T-helper 2 cell treated with Interferon-gamma antibody and Interleukin-4, amounts not matched to agents 5 μg/mL and 100 μg/mL, for 36 hours (primary cell): ENCODE measurements around the gene TMEM163.
A peak's percentile ranks its signal among the peaks of the same experiment; 100 is the strongest.
"Not testable (repeated sequence)": the region's sequence is repeated elsewhere in the genome, so short reads cannot be mapped to it uniquely, and the experiment has no call there.

Source experiments
- DNase-seq: peaks from one replicate; pipeline ENCODE4 v3.0.0; 2021; ENCODE audit warnings: low spot score
- H3K27ac Mint-ChIP-seq: one replicate; pipeline ENCODE4 v1.8.0; 2021; ENCODE audit warnings: mild to moderate bottlenecking, mixed read lengths
- H3K27me3 Mint-ChIP-seq: one replicate; pipeline ENCODE4 v1.8.0; 2021; ENCODE audit warnings: low read depth, mixed read lengths
- H3K36me3 Mint-ChIP-seq: one replicate; pipeline ENCODE4 v1.8.0; 2021; ENCODE audit warnings: low read depth, mixed read lengths
- H3K4me1 Mint-ChIP-seq: one replicate; pipeline ENCODE4 v1.8.0; 2021; ENCODE audit warnings: low read depth, mixed read lengths
- H3K4me3 Mint-ChIP-seq: one replicate; pipeline ENCODE4 v1.8.0; 2022; ENCODE audit warnings: mild to moderate bottlenecking, moderate library complexity, mixed read lengths
- H3K9me3 Mint-ChIP-seq: one replicate; pipeline ENCODE4 v1.8.0; 2021; ENCODE audit warnings: mixed read lengths

The TMEM163 gene

DNA sequence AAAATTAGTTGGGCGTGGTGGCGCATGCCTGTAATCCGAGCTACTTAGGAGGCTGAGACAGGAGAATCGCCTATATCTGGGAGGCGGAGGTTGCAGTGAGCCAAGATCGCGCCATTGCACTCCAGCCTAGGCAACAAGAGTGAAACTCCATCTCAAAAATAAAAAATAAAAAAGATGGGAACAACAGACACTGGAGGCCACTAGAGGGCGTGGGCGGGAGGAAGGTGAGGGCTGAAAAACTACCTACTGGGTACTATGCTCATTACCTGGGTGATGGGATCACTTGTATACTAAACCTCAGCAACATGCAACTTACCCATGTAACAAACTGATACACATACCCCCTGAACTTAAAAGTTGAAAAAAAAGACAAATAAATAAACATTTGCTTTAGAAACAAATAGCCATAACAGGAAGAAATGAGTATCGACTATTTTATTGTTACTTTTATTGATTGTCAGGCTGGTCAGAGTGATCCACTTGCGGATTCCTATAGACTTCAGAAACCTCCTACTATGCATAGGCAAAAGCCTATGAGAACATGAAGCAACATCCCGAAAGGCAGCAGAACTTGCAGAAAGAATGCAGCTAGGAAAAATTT, 61.0 kb downstream of the TMEM163 start:
- no peak overlapping the region for H3K27ac Mint-ChIP-seq
- peaks cover 2% of the 10 kb centered on the region for H3K36me3 Mint-ChIP-seq
- H3K4me3 Mint-ChIP-seq, result no peak overlapping the region
- H3K4me1 Mint-ChIP-seq, result peaks cover 23% of the 10 kb centered on the region
- peaks cover 9% of the 10 kb centered on the region for H3K9me3 Mint-ChIP-seq
- DNase-seq, result no peak
- H3K27me3 Mint-ChIP-seq, result peaks cover 5% of the 10 kb centered on the region

DNA sequence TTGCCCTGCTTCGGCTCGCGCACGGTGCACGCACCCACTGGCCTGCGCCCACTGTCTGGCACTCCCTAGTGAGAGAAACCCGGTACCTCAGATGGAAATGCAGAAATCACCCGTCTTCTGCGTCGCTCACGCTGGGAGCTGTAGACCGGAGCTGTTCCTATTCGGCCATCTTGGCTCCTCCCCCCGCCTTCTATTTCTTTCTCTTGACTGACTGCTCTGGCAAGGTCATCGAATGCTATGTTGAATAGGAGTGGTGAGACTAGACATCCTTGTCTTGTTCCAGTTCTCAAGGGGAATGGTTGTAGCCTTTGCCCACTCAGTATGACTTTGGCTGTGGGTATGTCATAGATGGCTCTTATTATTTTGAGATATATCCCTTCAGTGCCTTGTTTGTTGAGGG, 62.4 kb downstream of the TMEM163 start:
- not testable (repeated sequence) for H3K9me3 Mint-ChIP-seq, H3K27me3 Mint-ChIP-seq, H3K27ac Mint-ChIP-seq, H3K36me3 Mint-ChIP-seq, DNase-seq
- Mint-ChIP-seq H3K4me1 (peaks cover 23% of the 10 kb centered on the region), H3K4me3 (peak overlapping the region; percentile 32)

DNA sequence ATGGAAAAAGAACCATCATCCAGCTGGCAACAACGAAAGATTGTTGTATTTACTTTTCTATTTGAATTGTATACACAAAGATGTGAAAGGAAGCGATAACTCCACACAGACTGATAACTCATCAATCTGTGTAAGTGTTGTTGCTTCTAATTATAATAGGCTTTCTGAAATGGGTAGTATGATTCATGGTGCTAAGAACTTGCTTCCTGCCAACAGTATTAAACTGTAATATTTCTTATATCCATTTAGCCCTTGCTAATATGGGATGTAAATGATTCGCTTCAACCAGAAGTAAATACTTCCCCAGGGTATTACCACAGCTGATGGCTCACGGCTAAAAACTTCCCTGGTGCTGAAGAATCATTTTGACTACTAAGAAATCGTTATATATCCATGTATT, 70.2 kb downstream of the TMEM163 start:
- no peak for DNase-seq
- H3K9me3 Mint-ChIP-seq, result no peaks in the 10 kb centered on the region
- H3K4me1 Mint-ChIP-seq, result no peaks in the 10 kb centered on the region
- no peaks in the 10 kb centered on the region for H3K36me3 Mint-ChIP-seq
- peaks cover 4% of the 10 kb centered on the region for H3K27me3 Mint-ChIP-seq
- H3K27ac Mint-ChIP-seq, result no peak overlapping the region
- no peak overlapping the region for H3K4me3 Mint-ChIP-seq

DNA sequence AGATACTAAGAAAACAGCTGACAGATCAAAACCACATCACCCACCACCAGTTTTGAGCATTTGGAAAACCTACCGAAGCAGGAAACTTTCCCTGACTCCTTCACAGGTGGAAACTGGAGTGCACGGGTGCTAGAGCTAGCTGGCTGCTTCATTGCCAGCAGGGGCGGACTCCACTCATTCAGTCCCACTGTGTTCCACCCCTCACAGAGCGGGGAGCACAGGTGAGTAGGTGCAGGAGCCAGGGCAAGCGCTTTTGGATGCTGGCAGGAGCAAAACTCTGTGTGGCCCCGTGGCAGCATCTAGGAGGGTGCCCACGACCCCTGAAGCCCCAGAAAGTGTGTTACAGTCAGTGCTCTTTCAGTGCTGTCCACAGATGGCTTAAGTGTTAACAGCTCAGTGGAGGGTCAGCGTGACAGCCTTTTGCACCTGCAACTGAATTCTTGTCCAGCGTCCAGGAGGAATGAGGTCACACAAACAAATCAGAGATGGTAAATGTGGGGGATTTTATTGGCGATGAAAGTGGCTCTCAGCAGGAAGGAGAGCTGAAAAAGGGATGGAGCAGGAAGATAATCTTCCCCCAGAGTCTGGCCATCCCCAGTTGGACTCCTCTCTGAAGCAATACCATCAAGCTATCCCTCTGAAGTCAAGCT, 71.1 kb downstream of the TMEM163 start:
- peaks cover 9% of the 10 kb centered on the region for H3K27me3 Mint-ChIP-seq
- H3K36me3 Mint-ChIP-seq, result no peaks in the 10 kb centered on the region
- H3K9me3 Mint-ChIP-seq, result no peaks in the 10 kb centered on the region
- H3K4me3 Mint-ChIP-seq, result no peak overlapping the region
- no peak overlapping the region for H3K27ac Mint-ChIP-seq
- H3K4me1 Mint-ChIP-seq, result peaks cover 2% of the 10 kb centered on the region
- no peak for DNase-seq

DNA sequence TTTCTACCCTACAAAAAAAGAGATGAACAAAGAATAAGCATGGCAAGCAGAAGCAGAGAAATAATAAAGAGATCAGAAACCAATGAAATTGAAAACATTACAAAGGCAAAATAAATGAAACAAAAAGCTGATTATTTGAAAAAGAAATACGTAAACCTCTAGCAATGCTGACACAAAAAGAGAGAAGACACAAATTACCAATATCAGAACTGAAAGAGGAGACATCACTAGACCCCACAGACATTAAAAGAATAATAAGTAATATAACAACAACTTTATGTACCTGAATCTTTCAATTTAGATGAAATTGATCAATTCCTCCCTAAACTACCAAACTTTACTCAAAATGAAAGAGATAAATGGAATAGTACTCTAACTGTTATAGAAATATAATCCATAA, 75.9 kb downstream of the TMEM163 start:
- H3K9me3 Mint-ChIP-seq, result no peaks in the 10 kb centered on the region
- no peak overlapping the region for H3K27ac Mint-ChIP-seq
- peaks cover 29% of the 10 kb centered on the region for H3K27me3 Mint-ChIP-seq

DNA sequence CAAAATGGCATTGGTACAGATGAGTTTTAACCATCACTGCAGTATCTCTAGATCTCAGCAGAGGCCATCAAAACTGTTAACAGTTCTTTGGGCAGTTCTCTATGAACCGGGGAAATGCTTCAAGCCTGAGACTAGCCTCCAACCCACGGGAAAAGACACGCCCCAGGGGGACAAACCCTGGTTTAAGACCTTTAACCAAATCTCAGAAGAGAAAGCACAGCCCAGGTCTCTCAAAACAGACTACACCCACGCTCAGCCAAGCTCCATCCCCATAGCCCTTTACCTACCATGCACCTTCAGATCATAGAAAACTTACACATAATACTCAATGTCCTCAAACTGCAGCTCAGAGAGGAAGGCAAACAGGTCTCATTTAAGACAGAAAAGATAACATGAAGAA, 78.3 kb downstream of the TMEM163 start:
- Mint-ChIP-seq H3K36me3 (no peaks in the 10 kb centered on the region), H3K9me3 (no peaks in the 10 kb centered on the region), H3K27me3 (peaks cover 30% of the 10 kb centered on the region), H3K4me3 (no peak overlapping the region), H3K4me1 (peaks cover 2% of the 10 kb centered on the region), H3K27ac (no peak overlapping the region)
- no peak for DNase-seq

More for the DNA sequence above, 75.9 kb downstream of the TMEM163 start:
- no peak for DNase-seq
- no peaks in the 10 kb centered on the region for H3K36me3 Mint-ChIP-seq
- H3K4me3 Mint-ChIP-seq, result no peak overlapping the region
- H3K4me1 Mint-ChIP-seq, result peaks cover 2% of the 10 kb centered on the region

DNA sequence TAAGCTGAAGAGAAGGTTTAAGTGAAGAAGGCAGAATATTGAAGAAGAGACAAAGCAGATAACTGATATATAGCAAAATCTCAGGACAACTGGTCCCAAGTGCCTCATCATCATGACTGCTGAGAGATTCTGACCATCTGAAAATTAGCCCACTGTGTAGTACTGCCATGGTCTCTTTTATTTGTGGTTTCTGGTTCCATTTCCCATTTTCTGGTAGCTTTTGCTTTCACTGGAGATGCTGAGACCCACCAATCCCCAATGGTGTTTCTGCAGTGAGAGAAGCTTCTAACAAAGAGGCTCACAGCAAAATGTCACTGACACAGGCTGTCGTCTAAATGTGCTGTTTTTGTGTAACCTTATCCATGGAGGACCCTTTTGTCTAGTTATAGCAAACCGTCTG, 79.5 kb downstream of the TMEM163 start:
- H3K36me3 Mint-ChIP-seq, result no peaks in the 10 kb centered on the region
- peaks cover 37% of the 10 kb centered on the region for H3K27me3 Mint-ChIP-seq
- no peaks in the 10 kb centered on the region for H3K9me3 Mint-ChIP-seq
- no peak overlapping the region for H3K27ac Mint-ChIP-seq
- no peak overlapping the region for H3K4me3 Mint-ChIP-seq
- DNase-seq, result no peak
- H3K4me1 Mint-ChIP-seq, result peaks cover 2% of the 10 kb centered on the region

DNA sequence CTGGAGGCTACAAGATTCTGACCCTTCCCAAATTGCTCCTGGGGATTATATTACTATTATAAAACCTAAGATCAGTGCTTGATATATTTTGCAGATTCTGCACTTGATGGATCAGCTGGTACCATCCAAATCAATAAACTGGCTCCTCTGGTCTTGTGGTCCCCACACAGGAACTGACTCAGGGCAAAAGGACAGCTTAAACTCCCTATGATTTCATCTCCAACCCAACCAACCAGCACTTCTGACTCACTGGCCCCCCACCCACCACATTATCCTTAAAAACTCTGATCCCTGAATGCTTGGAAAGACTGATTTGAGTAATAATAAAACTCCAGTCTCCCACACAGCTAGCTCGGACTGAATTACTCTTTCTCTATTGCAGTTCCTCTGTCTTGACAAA, 82.1 kb downstream of the TMEM163 start:
- Mint-ChIP-seq H3K27me3 (peaks cover 26% of the 10 kb centered on the region), H3K9me3 (no peaks in the 10 kb centered on the region), H3K36me3 (no peaks in the 10 kb centered on the region), H3K4me3 (no peak overlapping the region), H3K27ac (no peak overlapping the region), H3K4me1 (no peaks in the 10 kb centered on the region)
- DNase-seq, result no peak

DNA sequence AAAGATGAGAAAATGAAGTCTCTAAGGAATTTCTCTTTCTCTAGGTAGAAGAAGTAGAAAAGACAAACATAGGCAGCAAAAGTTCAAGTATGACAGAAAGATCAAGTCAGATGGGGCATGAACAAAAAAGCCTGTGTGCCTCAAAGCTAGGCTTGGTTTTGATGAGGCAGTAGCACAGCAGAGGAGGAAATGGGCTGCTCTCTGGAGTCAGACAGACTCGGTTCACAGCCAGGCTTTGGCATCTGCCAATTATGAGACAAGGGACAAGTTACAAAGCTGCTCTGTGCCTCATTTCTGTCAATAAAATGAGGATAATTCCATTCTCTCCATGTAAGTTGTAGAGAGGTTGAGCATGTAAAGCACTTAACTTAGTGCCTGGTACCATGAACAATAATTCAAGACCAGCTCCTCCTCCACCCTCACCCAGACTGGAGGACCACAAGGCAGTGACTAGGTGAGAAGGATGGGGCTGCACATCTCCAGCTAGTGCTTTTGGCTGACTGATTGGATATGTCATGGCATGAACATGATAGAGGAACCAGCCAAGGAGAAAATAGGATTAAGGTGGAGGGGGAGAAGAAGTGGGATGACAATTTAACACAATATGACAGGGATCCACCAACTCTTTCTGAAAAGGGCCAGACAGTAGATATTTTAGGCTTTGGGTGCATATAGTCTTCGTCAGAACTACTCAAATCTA, 84.6 kb downstream of the TMEM163 start:
- Mint-ChIP-seq H3K4me1 (no peaks in the 10 kb centered on the region), H3K27me3 (peaks cover 16% of the 10 kb centered on the region), H3K36me3 (no peaks in the 10 kb centered on the region)

DNA sequence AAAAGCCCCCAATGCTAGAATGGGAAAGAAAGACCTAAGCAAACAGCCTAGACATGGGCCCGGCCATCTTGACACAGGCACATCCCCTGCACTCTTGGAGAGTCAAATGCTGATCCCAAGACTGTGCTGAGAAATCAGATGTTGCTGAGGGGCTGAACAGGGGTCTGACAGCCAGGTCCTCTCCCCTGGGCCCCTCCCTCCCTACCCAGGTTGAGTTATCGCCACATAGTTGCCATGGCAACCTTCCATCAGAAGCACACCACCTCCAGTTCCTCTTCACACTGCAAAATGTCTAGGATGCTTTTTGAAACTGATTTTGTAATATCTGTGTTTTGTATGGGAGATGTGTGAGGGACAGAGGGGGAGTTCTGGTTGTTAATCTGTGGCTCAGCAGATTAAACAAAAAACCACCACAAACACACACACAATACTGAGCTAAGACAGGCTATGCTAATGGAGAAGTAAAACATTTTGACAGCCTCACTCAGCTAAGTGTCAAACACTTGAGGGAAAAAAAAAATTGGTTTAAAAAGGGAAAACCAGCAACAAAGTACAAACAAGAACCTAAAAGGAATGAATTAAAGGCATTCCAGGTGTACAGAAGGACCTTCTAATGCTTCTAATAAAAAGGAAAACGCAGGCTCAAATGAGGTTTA, 88.2 kb downstream of the TMEM163 start:
- Mint-ChIP-seq H3K27me3 (peaks cover 14% of the 10 kb centered on the region), H3K4me3 (no peak overlapping the region), H3K27ac (no peak overlapping the region), H3K9me3 (no peaks in the 10 kb centered on the region), H3K36me3 (no peaks in the 10 kb centered on the region), H3K4me1 (no peaks in the 10 kb centered on the region)
- DNase-seq, result no peak

More for the DNA sequence above, 84.6 kb downstream of the TMEM163 start:
- Mint-ChIP-seq H3K4me3 (no peak overlapping the region), H3K27ac (no peak overlapping the region), H3K9me3 (no peaks in the 10 kb centered on the region)
- no peak for DNase-seq

DNA sequence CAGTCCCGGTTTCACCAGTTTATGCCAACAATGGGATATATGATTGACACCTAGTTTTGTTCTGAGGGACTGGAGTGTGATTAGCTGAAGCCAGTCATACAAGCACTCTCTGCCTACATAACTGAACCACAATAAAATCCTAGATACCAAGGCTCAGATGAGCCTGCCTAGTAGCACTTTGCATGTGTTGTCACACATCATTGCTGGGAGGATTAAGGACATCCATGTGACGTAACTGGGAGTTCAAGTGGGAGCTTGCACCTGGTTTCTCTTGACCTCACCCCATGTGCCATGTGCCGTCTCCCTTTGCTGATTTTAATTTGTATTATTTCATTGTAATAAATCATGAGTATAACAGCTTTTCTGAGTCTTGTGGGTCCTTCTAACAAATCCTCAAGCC, 90.3 kb downstream of the TMEM163 start:
- DNase-seq, result no peak
- H3K4me1 Mint-ChIP-seq, result peaks cover 7% of the 10 kb centered on the region
- H3K27ac Mint-ChIP-seq, result no peak overlapping the region
- H3K9me3 Mint-ChIP-seq, result no peaks in the 10 kb centered on the region
- peaks cover 6% of the 10 kb centered on the region for H3K27me3 Mint-ChIP-seq
- H3K36me3 Mint-ChIP-seq, result no peaks in the 10 kb centered on the region
- H3K4me3 Mint-ChIP-seq, result no peak overlapping the region

DNA sequence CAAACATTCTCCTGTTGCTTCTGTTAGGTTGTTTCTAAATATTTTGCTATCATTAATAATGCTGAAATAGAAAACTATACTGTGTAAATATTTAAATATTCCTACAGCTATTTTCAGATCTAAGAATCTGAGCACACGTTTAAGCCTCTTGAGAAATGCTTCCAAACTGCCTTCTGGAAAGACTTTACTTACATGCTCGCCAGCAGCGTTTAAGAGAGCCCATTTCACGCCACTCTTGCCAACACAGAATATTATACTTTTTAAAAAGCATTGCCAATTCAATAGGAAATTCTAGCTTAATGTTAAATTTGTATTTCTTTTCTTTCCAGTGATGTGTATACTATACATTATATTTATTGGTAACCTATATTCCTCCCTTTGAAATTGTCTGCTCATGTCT, 92.0 kb downstream of the TMEM163 start:
- Mint-ChIP-seq H3K9me3 (no peaks in the 10 kb centered on the region), H3K36me3 (no peaks in the 10 kb centered on the region), H3K4me3 (no peak overlapping the region), H3K27ac (no peak overlapping the region), H3K27me3 (peaks cover 6% of the 10 kb centered on the region), H3K4me1 (peaks cover 10% of the 10 kb centered on the region)
- DNase-seq, result no peak

DNA sequence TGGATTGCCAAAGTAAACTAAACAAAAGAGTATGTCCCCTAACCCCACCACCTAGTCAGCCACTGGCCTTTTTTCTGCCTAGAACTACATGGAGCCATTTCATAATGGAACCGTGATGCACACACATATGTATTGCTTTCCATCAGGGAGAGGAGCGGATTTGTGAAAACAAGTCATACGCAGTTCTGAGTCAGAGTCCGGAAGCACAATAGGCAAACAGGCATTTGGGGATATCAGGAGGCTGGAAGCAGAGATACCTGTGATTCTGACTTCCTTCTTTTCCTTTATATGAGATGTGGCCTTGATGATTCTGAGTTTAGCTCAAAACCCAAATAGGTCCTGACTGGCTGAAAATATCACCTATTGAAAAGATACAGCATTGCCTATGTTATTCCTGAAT, 93.5 kb downstream of the TMEM163 start:
- DNase-seq, result no peak
- Mint-ChIP-seq H3K27me3 (peaks cover 2% of the 10 kb centered on the region), H3K36me3 (peaks cover 3% of the 10 kb centered on the region), H3K4me1 (peaks cover 10% of the 10 kb centered on the region), H3K4me3 (no peak overlapping the region), H3K27ac (no peak overlapping the region), H3K9me3 (no peaks in the 10 kb centered on the region)

DNA sequence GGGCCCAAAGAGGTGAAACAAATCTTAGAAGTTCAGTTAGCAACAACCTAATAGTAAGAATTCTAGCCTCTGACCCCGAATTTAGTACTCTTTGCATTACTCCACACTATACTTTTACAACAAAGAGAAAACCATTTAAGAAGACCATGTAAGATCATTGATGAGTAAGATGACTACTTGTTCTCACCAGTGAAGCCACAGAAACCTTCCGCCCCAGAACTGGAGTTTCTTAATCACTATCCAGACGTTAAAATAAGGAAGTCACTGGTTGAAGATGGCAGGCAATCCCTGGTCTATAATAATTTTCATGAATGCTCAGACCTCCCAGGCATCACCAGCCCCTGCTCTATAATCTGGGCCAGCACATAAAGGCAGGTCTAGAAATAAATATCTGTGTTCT, 95.0 kb downstream of the TMEM163 start:
- Mint-ChIP-seq H3K27me3 (peaks cover 6% of the 10 kb centered on the region), H3K9me3 (peaks cover 9% of the 10 kb centered on the region), H3K4me1 (peaks cover 10% of the 10 kb centered on the region), H3K4me3 (no peak overlapping the region), H3K27ac (no peak overlapping the region), H3K36me3 (peaks cover 3% of the 10 kb centered on the region)
- peak; percentile 51 for DNase-seq
